PC-9 (cell line): ENCODE measurements around the gene ALDOA. TPM values are rescaled to one million over a fixed set of nuclear protein-coding genes. Genes with fewer than 3 reads are reported as not detected.

Experiments
- BruUV-seq: library from RNA; stranded (reverse); fragments of 400-500 nt; replicated peaks from 2 replicates; lab custom pipeline; 2021; lab: Mats Ljungman, UMichigan
- CTCF ChIA-PET: fragments of 300-600 bp; sonication (Branson Sonifier 250); formaldehyde crosslinking; loops from one replicate; lab custom pipeline; 2022; ENCODE audit warnings: antibody characterized with exemption; lab: Charles Lee
- POLR2A ChIA-PET: fragments of 300-600 bp; sonication (Branson Sonifier 250); formaldehyde crosslinking; loops from one replicate; lab custom pipeline; 2022; ENCODE audit warnings: antibody characterized with exemption; ENCODE audit not compliant: unreplicated experiment; lab: Charles Lee
- DNase-seq, 2 experiments: peaks; one replicate each; pipeline versions ENCODE4 v3.0.0 to v3.0.0-alpha.2; 2015 to 2022; ENCODE audit warnings: mixed read lengths in 1 of 2
- H2AFZ ChIP-seq: fragments of 200-600 bp; sonication (generic); 2 replicates; pipeline ENCODE4 v1.8.1; 2017; ENCODE audit warnings: antibody characterized with exemption
- H3F3A ChIP-seq: fragments of 200-600 bp; sonication (generic); 2 replicates; pipeline ENCODE4 v1.8.1; 2017; ENCODE audit warnings: antibody characterized with exemption, mild to moderate bottlenecking, low read depth; ENCODE audit not compliant: insufficient read depth
- H3K27ac ChIP-seq: fragments of 200-600 bp; sonication (generic); 2 replicates; pipeline ENCODE4 v1.6.1; 2016; ENCODE audit warnings: mixed run types
- H3K27me3 ChIP-seq: fragments of 200-600 bp; sonication (generic); 2 replicates; pipeline ENCODE4 v1.6.1; 2016; ENCODE audit warnings: low read depth, mixed run types; ENCODE audit not compliant: insufficient read depth
- H3K36me3 ChIP-seq: fragments of 200-600 bp; sonication (generic); 2 replicates; pipeline ENCODE4 v1.6.1; 2016; ENCODE audit warnings: low read depth, mixed run types
- H3K4me1 ChIP-seq: fragments of 200-600 bp; sonication (generic); replicated peaks from 2 replicates; pipeline ENCODE4 v1.6.1; 2016; ENCODE audit warnings: mixed run types; ENCODE audit not compliant: insufficient read depth
- H3K4me2 ChIP-seq: fragments of 200-600 bp; sonication (generic); 2 replicates; pipeline ENCODE4 v1.6.1; 2017; ENCODE audit warnings: mixed run types
- H3K4me3 ChIP-seq: fragments of 200-600 bp; sonication (generic); 2 replicates; pipeline ENCODE4 v1.6.1; 2016; ENCODE audit warnings: mixed run types
- H3K79me2 ChIP-seq: fragments of 200-600 bp; sonication (generic); 2 replicates; pipeline ENCODE4 v1.6.1; 2017; ENCODE audit warnings: low read depth, mixed run types
- H3K9me2 ChIP-seq: fragments of 200-600 bp; sonication (generic); 2 replicates; pipeline ENCODE4 v1.8.1; 2017; ENCODE audit warnings: mild to moderate bottlenecking; ENCODE audit not compliant: insufficient read depth
- H3K9me3 ChIP-seq: fragments of 200-600 bp; sonication (generic); 2 replicates; pipeline ENCODE4 v1.8.1; 2016; ENCODE audit warnings: low read depth; ENCODE audit not compliant: insufficient read depth
- H4K20me1 ChIP-seq: fragments of 200-600 bp; sonication (generic); 2 replicates; pipeline ENCODE4 v1.8.1; 2017; ENCODE audit not compliant: insufficient read depth
- EZH2 ChIP-seq: fragments of 200-600 bp; sonication (generic); IDR thresholded peaks from 2 replicates; pipeline ENCODE4 v1.8.0; 2017; ENCODE audit warnings: antibody characterized with exemption, low read depth
- intact Hi-C: fragments of 100-400 bp; cut with micrococcal nuclease; formaldehyde crosslinking; loops from one replicate; pipeline ENCODE4 v1.10.0; 2022; ENCODE audit not compliant: unreplicated experiment
- total RNA-seq: library from RNA; stranded (reverse); gene quantifications from 2 replicates; pipeline ENCODE4 v1.2.3, GENCODE V29; 2021
- TF ChIP-seq, protein P1 (sequence below): fragments of 200-600 bp; sonication (generic); conservative IDR thresholded peaks from 2 replicates; pipeline ENCODE4 v1.6.1; 2017; ENCODE audit warnings: mixed run types, antibody characterized with exemption, mild to moderate bottlenecking, moderate library complexity

ALDOA gene
- total RNA-seq, 1 experiment from 2014 or later: 3,090 TPM

DNA sequence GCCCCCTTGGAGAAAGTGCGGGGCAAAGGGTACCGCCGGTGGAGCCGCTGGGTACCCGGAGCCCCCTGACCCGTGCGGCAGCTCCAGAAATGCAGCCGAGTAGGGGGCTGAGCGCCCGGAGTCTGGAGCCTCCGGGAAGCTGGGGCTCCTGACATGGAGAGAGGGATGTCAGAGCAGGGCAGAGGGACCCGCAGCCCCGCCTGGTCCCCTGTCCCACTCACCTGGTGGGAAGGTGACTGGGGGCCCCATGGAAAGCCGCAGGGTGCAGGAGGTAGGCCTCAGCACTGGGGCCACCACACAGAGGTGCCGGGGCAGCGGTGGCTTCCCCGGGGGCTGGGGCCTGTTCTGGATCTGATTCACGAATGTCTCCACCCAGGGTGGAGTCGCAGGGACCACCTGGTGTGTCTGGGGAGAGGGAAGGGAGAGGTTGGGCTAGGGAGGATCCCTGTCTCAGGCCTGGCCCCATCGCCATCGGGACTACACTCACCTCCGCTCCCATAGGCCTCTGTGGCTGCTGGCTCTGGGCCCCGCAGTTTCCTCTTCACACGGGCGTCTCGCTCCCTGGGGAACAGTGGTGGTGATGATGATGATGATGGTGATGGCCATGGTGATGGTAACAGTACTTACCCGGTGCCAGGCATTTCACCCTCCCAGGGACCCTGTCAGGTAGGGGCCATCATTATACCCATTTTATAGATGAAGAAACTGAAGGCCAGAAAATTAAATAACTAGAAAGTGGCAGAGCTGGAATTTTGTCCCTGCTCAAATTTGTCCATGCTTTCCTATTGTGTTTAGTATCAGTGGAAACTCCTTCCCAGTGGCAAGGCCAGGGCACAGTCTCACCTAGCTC lies 21.0 kb downstream of the ALDOA start:
- no TSS peak for BruUV-seq
- DNase-seq: no peak
- Histone ChIP-seq H2AFZ (no peak overlapping the region), H3K27ac (no peak overlapping the region), H3K36me3 (peaks cover 11% of the 10 kb centered on the region; the same call in 1 of the 2 replicates), H3K27me3 (no peaks in the 10 kb centered on the region), H3K9me3 (no peaks in the 10 kb centered on the region), H3K4me2 (no peak overlapping the region), H4K20me1 (no peaks in the 10 kb centered on the region), H3K79me2 (peaks cover under 1% of the 10 kb centered on the region; the same call in 1 of the 2 replicates), H3K4me1 (peaks cover 31% of the 10 kb centered on the region), H3K9me2 (no peaks in the 10 kb centered on the region), H3F3A (peaks cover 65% of the 10 kb centered on the region), H3K4me3 (no peak overlapping the region)
- TF ChIP-seq, protein P1, sequence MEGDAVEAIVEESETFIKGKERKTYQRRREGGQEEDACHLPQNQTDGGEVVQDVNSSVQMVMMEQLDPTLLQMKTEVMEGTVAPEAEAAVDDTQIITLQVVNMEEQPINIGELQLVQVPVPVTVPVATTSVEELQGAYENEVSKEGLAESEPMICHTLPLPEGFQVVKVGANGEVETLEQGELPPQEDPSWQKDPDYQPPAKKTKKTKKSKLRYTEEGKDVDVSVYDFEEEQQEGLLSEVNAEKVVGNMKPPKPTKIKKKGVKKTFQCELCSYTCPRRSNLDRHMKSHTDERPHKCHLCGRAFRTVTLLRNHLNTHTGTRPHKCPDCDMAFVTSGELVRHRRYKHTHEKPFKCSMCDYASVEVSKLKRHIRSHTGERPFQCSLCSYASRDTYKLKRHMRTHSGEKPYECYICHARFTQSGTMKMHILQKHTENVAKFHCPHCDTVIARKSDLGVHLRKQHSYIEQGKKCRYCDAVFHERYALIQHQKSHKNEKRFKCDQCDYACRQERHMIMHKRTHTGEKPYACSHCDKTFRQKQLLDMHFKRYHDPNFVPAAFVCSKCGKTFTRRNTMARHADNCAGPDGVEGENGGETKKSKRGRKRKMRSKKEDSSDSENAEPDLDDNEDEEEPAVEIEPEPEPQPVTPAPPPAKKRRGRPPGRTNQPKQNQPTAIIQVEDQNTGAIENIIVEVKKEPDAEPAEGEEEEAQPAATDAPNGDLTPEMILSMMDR: no peak
- TF ChIP-seq EZH2: no peak
- intact Hi-C loops: no loop called here
- POLR2A ChIA-PET: interaction anchor here (0.6 kb wide), 2 partner anchors 23 to 45 kb away, joined by 5 to 6 read pairs; no protein-coding TSS in a partner anchor
- CTCF ChIA-PET: interaction anchor here (0.6 kb wide), 1 partner anchor 164 kb away, joined by 4 read pairs; no protein-coding TSS in a partner anchor

DNA sequence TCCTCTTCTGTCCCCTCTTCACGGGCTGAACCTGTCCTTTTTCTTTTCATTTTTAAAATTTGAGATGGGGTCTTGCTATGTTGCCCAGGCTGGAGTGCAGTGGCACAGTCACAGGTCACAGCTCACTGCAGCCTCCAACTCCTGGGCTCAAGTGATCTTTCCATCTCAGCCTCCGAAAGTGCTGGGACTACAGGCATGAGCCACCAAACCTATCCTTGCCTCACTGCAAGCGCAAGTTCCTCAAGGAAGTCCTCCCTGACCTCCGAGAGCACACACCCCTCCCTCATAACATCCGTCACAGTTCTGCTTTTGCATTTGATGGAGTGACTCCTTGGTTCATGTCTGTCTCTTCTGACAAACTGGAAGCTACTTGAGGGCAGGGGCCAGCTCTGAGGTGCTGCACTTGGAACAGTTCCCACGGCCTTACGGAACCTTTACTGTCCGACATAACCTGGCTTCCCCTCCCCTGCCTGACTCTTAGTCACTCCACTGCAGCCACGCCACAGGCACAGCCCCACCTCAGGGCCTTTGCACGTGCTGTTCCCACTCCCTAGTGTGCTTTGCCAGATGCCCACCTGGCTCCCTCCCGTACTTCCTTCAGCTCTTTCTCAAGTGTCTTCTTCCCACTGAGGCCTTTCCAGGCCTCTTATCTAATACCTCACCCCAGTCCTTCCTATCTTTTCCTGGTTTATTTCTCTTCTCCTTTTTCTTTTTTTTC lies 21.8 kb downstream of the ALDOA start:
- Histone ChIP-seq H3K27me3 (no peaks in the 10 kb centered on the region), H4K20me1 (no peaks in the 10 kb centered on the region), H3K9me3 (no peaks in the 10 kb centered on the region), H3K4me1 (peaks cover 35% of the 10 kb centered on the region), H2AFZ (no peak overlapping the region), H3F3A (peaks cover 65% of the 10 kb centered on the region), H3K4me3 (no peak overlapping the region), H3K79me2 (no peaks in the 10 kb centered on the region), H3K9me2 (no peaks in the 10 kb centered on the region), H3K4me2 (no peak overlapping the region), H3K27ac (no peak overlapping the region), H3K36me3 (peaks cover 8% of the 10 kb centered on the region; the same call in 1 of the 2 replicates)
- POLR2A ChIA-PET: interaction anchor here (0.6 kb wide), 2 partner anchors 24 to 46 kb away, joined by 5 to 6 read pairs; no protein-coding TSS in a partner anchor
- DNase-seq: no peak
- no peak for TF ChIP-seq EZH2
- TF ChIP-seq, protein P1: no peak
- CTCF ChIA-PET: interaction anchor here (0.6 kb wide), 1 partner anchor 164 kb away, joined by 4 read pairs; no protein-coding TSS in a partner anchor
- intact Hi-C loops: no loop called here
- TSS peak; percentile 3 for BruUV-seq

DNA sequence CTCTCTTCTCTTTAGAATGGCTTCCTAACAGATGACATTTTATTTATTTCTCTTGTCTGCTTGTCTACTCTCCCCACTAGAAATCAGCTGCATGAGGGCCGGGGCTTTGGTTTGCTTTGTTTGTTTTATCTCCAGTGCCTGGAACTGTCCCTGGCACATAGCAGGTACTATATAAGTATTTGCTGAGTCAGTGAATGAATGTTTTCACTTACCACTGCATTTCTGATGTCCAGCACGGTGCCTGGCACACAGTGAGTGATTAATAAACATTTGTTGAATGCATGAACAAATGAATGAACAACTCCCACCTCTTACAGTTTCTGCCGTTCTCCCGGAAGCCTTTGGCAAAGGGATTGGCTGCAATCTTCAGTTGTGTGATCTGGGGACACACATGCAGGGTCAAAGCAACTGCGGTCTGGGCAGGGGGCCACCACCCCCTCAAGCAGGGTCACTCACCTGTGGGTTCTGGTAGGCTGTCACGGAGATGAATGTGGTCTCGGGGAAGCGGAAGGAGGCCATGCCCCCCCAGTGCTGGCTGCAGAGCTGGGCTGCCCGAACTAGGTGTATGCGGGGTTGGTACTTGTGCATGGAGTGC lies 22.8 kb downstream of the ALDOA start:
- DNase-seq: no peak
- POLR2A ChIA-PET: interaction anchor here (0.8 kb wide), 1 partner anchor 33 kb away, joined by 5 read pairs; no protein-coding TSS in a partner anchor
- Histone ChIP-seq H3K36me3 (peaks cover 6% of the 10 kb centered on the region; the same call in 1 of the 2 replicates), H3K9me3 (no peaks in the 10 kb centered on the region), H3K4me3 (no peak overlapping the region), H3K4me1 (peaks cover 44% of the 10 kb centered on the region), H3F3A (peaks cover 73% of the 10 kb centered on the region), H3K27me3 (no peaks in the 10 kb centered on the region), H3K79me2 (no peaks in the 10 kb centered on the region), H3K9me2 (no peaks in the 10 kb centered on the region), H3K4me2 (no peak overlapping the region), H4K20me1 (no peaks in the 10 kb centered on the region), H2AFZ (no peak overlapping the region), H3K27ac (peak overlapping the region; percentile 28; the same call in 1 of the 2 replicates)
- CTCF ChIA-PET: no interaction called here
- TF ChIP-seq, protein P1: no peak
- TF ChIP-seq EZH2: no peak
- intact Hi-C loops: no loop called here
- BruUV-seq: no TSS peak
